ENCODE results near the gene DYNC1I1. TPM values are rescaled to one million over a fixed set of nuclear protein-coding genes. Genes with fewer than 3 reads are reported as not detected.

The DYNC1I1 gene
- total RNA-seq, 1 experiment from 2014 or later = 8.3 TPM

DNA sequence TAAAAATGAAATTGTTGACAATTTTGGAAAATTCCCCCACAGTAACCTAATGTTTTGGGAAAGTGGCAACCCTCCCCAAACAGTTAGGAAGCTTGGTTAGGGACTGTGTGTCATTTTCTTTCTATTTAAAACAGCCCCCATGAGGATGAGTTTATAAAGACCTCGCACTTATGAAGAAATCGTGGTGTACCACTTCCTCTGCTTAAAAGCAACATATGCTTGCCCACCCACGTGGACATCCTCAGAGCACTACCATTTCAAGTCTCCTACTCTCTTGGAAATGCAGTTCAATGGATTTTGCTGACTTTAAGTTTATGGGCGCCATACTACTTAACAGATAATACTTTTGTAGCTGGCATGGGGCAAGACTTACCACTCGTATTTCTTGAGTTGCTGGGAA, 223.8 kb downstream of the DYNC1I1 start:
- TF ChIP-seq, protein P1, sequence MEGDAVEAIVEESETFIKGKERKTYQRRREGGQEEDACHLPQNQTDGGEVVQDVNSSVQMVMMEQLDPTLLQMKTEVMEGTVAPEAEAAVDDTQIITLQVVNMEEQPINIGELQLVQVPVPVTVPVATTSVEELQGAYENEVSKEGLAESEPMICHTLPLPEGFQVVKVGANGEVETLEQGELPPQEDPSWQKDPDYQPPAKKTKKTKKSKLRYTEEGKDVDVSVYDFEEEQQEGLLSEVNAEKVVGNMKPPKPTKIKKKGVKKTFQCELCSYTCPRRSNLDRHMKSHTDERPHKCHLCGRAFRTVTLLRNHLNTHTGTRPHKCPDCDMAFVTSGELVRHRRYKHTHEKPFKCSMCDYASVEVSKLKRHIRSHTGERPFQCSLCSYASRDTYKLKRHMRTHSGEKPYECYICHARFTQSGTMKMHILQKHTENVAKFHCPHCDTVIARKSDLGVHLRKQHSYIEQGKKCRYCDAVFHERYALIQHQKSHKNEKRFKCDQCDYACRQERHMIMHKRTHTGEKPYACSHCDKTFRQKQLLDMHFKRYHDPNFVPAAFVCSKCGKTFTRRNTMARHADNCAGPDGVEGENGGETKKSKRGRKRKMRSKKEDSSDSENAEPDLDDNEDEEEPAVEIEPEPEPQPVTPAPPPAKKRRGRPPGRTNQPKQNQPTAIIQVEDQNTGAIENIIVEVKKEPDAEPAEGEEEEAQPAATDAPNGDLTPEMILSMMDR (IDR thresholded peaks at IDR 0.05; ENCODE audit: insufficient read depth in 1 of 2, low read depth in 1 of 2, low read length in 1 of 2, severe bottlenecking in 1 of 2, unreplicated experiment in 1 of 2) = no peak
- no peaks in the 10 kb centered on the region for H3K9me3 Mint-ChIP-seq (ENCODE audit: unreplicated experiment)
- no peaks in the 10 kb centered on the region for H3K36me3 Mint-ChIP-seq (ENCODE audit: insufficient read depth, unreplicated experiment)
- Histone ChIP-seq H3K4me1 (no peaks in the 10 kb centered on the region), H3K36me3 (ENCODE audit: control insufficient read depth, insufficient read depth, low read length) (no peaks in the 10 kb centered on the region), H3K27me3 (replicated peaks; ENCODE audit: control insufficient read depth, insufficient read depth, low read length) (no peaks in the 10 kb centered on the region), H3K4me3 (ENCODE audit: low read depth, low read length) (no peak overlapping the region), H3K9me3 (no peaks in the 10 kb centered on the region)
- POLR2A ChIA-PET = no interaction called here
- no peak overlapping the region for H3K4me3 Mint-ChIP-seq (ENCODE audit: unreplicated experiment)
- H3K27me3 Mint-ChIP-seq (ENCODE audit: insufficient read depth, unreplicated experiment) = peaks cover 3% of the 10 kb centered on the region
- CTCF ChIA-PET = no interaction called here
- intact Hi-C loops (cut with micrococcal nuclease; ENCODE audit: unreplicated experiment) = no loop called here
- no peaks in the 10 kb centered on the region for H3K4me1 Mint-ChIP-seq (ENCODE audit: low read depth, unreplicated experiment)
- BruUV-seq (replicated peaks) = no TSS peak
- DNase-seq = no peak
- no peak overlapping the region for H3K27ac Mint-ChIP-seq (ENCODE audit: unreplicated experiment)

DNA sequence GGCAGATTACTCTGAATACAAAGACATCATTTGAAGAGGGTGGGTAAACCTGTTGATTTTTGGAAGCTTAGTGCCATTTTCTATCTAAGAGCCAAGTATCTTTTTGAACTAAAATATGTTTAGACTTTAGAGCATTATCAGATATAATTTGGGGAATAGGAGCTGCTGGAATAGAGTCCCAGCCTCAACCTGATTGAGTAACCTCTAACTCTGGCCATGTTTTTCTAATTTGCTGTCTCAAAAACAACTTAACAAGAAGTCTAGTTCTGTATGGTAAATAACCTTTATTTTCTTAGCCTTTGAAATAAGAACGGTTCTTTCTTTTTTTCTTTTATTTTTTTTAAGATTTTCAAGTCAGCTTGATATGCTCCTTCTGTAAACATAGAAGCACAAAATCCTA, 224.5 kb downstream of the DYNC1I1 start:
- ChIA-PET POLR2A (no interaction called here), CTCF (no interaction called here)
- H3K27ac Mint-ChIP-seq (ENCODE audit: unreplicated experiment) = no peak overlapping the region

DNA sequence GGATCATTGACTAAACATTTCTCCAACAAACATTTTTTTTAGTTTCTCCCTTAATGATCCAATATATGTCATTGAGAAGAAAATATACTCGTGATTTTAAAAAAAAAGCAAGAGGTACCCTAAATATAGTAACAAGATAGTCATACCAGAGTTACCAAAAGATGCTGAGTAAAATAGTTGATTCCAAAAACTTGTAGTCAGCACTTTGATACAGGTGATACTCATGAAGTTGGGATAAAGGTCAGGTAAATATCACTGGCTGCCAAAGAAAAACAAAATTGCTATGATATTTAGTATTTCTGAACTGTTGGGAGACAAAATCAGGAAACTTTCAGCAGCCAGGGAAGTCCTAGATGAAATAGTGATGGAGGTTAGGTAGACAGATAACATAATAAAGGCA, 225.3 kb downstream of the DYNC1I1 start:
- Mint-ChIP-seq H3K36me3 (ENCODE audit: insufficient read depth, unreplicated experiment) (no peaks in the 10 kb centered on the region), H3K27me3 (ENCODE audit: insufficient read depth, unreplicated experiment) (peaks cover 3% of the 10 kb centered on the region), H3K9me3 (ENCODE audit: unreplicated experiment) (no peaks in the 10 kb centered on the region), H3K4me1 (ENCODE audit: low read depth, unreplicated experiment) (no peaks in the 10 kb centered on the region), H3K27ac (ENCODE audit: unreplicated experiment) (no peak overlapping the region), H3K4me3 (ENCODE audit: unreplicated experiment) (no peak overlapping the region)
- H3K36me3 ChIP-seq (ENCODE audit: control insufficient read depth, insufficient read depth, low read length) = no peaks in the 10 kb centered on the region
- H3K4me3 ChIP-seq (ENCODE audit: low read depth, low read length) = no peak overlapping the region
- H3K9me3 ChIP-seq = no peaks in the 10 kb centered on the region
- CTCF ChIA-PET = no interaction called here
- H3K27me3 ChIP-seq (replicated peaks; ENCODE audit: control insufficient read depth, insufficient read depth, low read length) = no peaks in the 10 kb centered on the region
- no peaks in the 10 kb centered on the region for H3K4me1 ChIP-seq
- no TSS peak for BruUV-seq (replicated peaks)
- no peak for DNase-seq
- TF ChIP-seq, protein P1 (IDR thresholded peaks at IDR 0.05; ENCODE audit: insufficient read depth in 1 of 2, low read depth in 1 of 2, low read length in 1 of 2, severe bottlenecking in 1 of 2, unreplicated experiment in 1 of 2) = no peak
- intact Hi-C loops (cut with micrococcal nuclease; ENCODE audit: unreplicated experiment) = no loop called here
- POLR2A ChIA-PET = no interaction called here

More for the DNA sequence above, 224.5 kb downstream of the DYNC1I1 start:
- no peaks in the 10 kb centered on the region for H3K4me1 ChIP-seq
- no TSS peak for BruUV-seq (replicated peaks)
- no peaks in the 10 kb centered on the region for H3K9me3 ChIP-seq
- TF ChIP-seq, protein P1 (IDR thresholded peaks at IDR 0.05; ENCODE audit: insufficient read depth in 1 of 2, low read depth in 1 of 2, low read length in 1 of 2, severe bottlenecking in 1 of 2, unreplicated experiment in 1 of 2) = no peak
- H3K4me1 Mint-ChIP-seq (ENCODE audit: low read depth, unreplicated experiment) = no peaks in the 10 kb centered on the region
- no peaks in the 10 kb centered on the region for H3K36me3 Mint-ChIP-seq (ENCODE audit: insufficient read depth, unreplicated experiment)
- no peak for DNase-seq
- no peak overlapping the region for H3K4me3 Mint-ChIP-seq (ENCODE audit: unreplicated experiment)
- no peaks in the 10 kb centered on the region for H3K9me3 Mint-ChIP-seq (ENCODE audit: unreplicated experiment)
- H3K27me3 Mint-ChIP-seq (ENCODE audit: insufficient read depth, unreplicated experiment) = peaks cover 3% of the 10 kb centered on the region
- no peaks in the 10 kb centered on the region for H3K36me3 ChIP-seq (ENCODE audit: control insufficient read depth, insufficient read depth, low read length)
- intact Hi-C loops (cut with micrococcal nuclease; ENCODE audit: unreplicated experiment) = no loop called here
- H3K27me3 ChIP-seq (replicated peaks; ENCODE audit: control insufficient read depth, insufficient read depth, low read length) = no peaks in the 10 kb centered on the region
- H3K4me3 ChIP-seq (ENCODE audit: low read depth, low read length) = no peak overlapping the region

Data from Caco-2 (cell line).